Neuronal stem cell (in vitro differentiated cells): Measurements from ENCODE around the gene SCFD2.

Experiments
- DNase-seq: peaks from one replicate; pipeline ENCODE4 v3.0.0-alpha.2; 2013; ENCODE audit warnings: low spot score
- H2AFZ ChIP-seq: one replicate; pipeline ENCODE4 v1.6.1; 2013; ENCODE audit warnings: mild to moderate bottlenecking, low read length, inconsistent platforms
- H2AK5ac ChIP-seq: 2 replicates; pipeline ENCODE4 v1.6.1; 2013; ENCODE audit warnings: low read depth, mild to moderate bottlenecking, inconsistent platforms, low read length, moderate library complexity, mixed read lengths
- H2BK120ac ChIP-seq: 2 replicates; pipeline ENCODE4 v1.6.1; 2013; ENCODE audit warnings: low read depth, mild to moderate bottlenecking, inconsistent platforms, low read length, moderate library complexity, mixed read lengths
- H2BK12ac ChIP-seq: one replicate; pipeline ENCODE4 v1.6.1; 2013; ENCODE audit warnings: low read length, inconsistent platforms
- H2BK15ac ChIP-seq: 2 replicates; pipeline ENCODE4 v1.6.1; 2013; ENCODE audit warnings: mild to moderate bottlenecking, low read length, inconsistent platforms, mixed read lengths
- H2BK5ac ChIP-seq: one replicate; pipeline ENCODE4 v1.6.1; 2013; ENCODE audit warnings: inconsistent platforms, mild to moderate bottlenecking, low read length, moderate library complexity
- H3K14ac ChIP-seq: one replicate; pipeline ENCODE4 v1.6.1; 2013; ENCODE audit warnings: low read length, inconsistent platforms
- H3K18ac ChIP-seq: 2 replicates; pipeline ENCODE4 v1.6.1; 2013; ENCODE audit warnings: low read length, inconsistent platforms
- H3K23ac ChIP-seq: 2 replicates; pipeline ENCODE4 v1.6.1; 2013; ENCODE audit warnings: low read depth, mild to moderate bottlenecking, mixed read lengths, low read length, inconsistent platforms; ENCODE audit not compliant: poor library complexity
- H3K27ac ChIP-seq: replicated peaks from 3 replicates; pipeline ENCODE4 v1.5.1; 2013; ENCODE audit warnings: low read length, inconsistent platforms
- H3K27me3 ChIP-seq, 3 experiments: 2 replicates each; pipeline ENCODE4 v1.6.1; 2013; ENCODE audit warnings: low read length in 3 of 3, mild to moderate bottlenecking in 2 of 3, inconsistent platforms in 1 of 3, low read depth in 1 of 3, mixed read lengths in 1 of 3, moderate library complexity in 1 of 3; ENCODE audit not compliant: control insufficient read depth in 3 of 3, insufficient read depth in 3 of 3
- H3K36me3 ChIP-seq, 2 donors: replicated peaks in 1 of 2; 2 replicates each; pipeline ENCODE4 v1.6.1; 2013; ENCODE audit warnings: low read length in 2 of 2; ENCODE audit not compliant: control insufficient read depth in 2 of 2, insufficient read depth in 2 of 2
- H3K4ac ChIP-seq: 2 replicates; pipeline ENCODE4 v1.6.1; 2013; ENCODE audit warnings: inconsistent platforms, mild to moderate bottlenecking, low read length, moderate library complexity
- H3K4me1 ChIP-seq, 2 donors: 1 replicate in 1 of 2; 2 replicates in 1 of 2; pipeline ENCODE4 v1.6.1; 2013; ENCODE audit warnings: low read length in 2 of 2, low read depth in 1 of 2; ENCODE audit not compliant: control insufficient read depth in 2 of 2, insufficient read depth in 1 of 2
- H3K4me2 ChIP-seq: one replicate; pipeline ENCODE4 v1.6.1; 2013; ENCODE audit warnings: mild to moderate bottlenecking, low read length, inconsistent platforms; ENCODE audit not compliant: insufficient read depth, poor library complexity, severe bottlenecking
- H3K4me3 ChIP-seq, 2 donors: 2 replicates each; pipeline ENCODE4 v1.5.1; 2013; ENCODE audit warnings: low read length in 2 of 2, mild to moderate bottlenecking in 2 of 2, inconsistent platforms in 1 of 2, moderate library complexity in 1 of 2
- H3K79me1 ChIP-seq: one replicate; pipeline ENCODE4 v1.6.1; 2013; ENCODE audit warnings: low read depth, mild to moderate bottlenecking, inconsistent platforms, low read length, moderate library complexity
- H3K9ac ChIP-seq: one replicate; pipeline ENCODE4 v1.6.1; 2013; ENCODE audit warnings: mild to moderate bottlenecking, low read depth, low read length, inconsistent platforms; ENCODE audit not compliant: poor library complexity
- H3K9me3 ChIP-seq, 2 donors: replicated peaks in 1 of 2; 2 replicates each; pipeline versions ENCODE3 to v1.6.1; 2013; ENCODE audit warnings: low read length in 2 of 2, mild to moderate bottlenecking in 2 of 2, inconsistent platforms in 1 of 2, low read depth in 1 of 2, mixed read lengths in 1 of 2, moderate library complexity in 1 of 2; ENCODE audit not compliant: control insufficient read depth in 2 of 2, insufficient read depth in 1 of 2
- H4K8ac ChIP-seq: one replicate; pipeline ENCODE4 v1.6.1; 2013; ENCODE audit warnings: low read depth, mild to moderate bottlenecking, inconsistent platforms, low read length, moderate library complexity
- H4K91ac ChIP-seq: one replicate; pipeline ENCODE4 v1.6.1; 2013; ENCODE audit warnings: low read length, low read depth, mild to moderate bottlenecking, inconsistent platforms; ENCODE audit not compliant: poor library complexity
- WGBS, 2 donors: extraction: QIAGEN DNeasy Blood & Tissue Kit; methylation state at CpG; one replicate each; pipeline ENCODE4 v1.1.7; 2013; ENCODE audit warnings: missing lambda C conversion rate in 2 of 2, mixed read lengths in 1 of 2; ENCODE audit not compliant: insufficient read length in 2 of 2, insufficient replicate concordance in 1 of 2; ENCODE audit errors: extremely low coverage in 2 of 2; 5-methylcytosine and 5-hydroxymethylcytosine counted together

SCFD2 gene

DNA sequence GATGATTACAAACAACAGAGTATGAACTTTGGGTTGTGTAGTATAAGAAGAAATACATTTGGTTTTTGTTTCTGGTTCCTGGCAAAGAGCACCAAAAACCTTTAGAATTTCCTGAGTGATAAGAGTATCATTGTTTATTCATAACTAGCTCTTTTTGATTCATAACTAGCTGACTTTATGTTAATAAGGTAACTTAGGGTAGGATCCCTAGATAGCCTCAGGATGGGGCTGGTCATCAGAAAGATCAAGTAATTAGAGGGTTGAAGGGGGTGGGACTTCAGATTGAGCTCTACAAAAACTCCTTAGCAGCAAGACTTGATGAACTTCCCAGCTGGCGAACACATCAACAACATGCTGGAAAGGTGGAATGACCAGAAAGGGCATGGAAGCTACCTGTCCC is 166.5 kb downstream of the SCFD2 start:
- no peak overlapping the region for H4K91ac ChIP-seq
- no peak overlapping the region for H3K14ac ChIP-seq
- no peak overlapping the region for H2BK15ac ChIP-seq
- H2AK5ac ChIP-seq, result no peak overlapping the region
- H3K9me3 ChIP-seq, result no peaks in the 10 kb centered on the region
- H2AFZ ChIP-seq, result no peak overlapping the region
- H3K4me2 ChIP-seq, result no peak overlapping the region
- H3K23ac ChIP-seq, result no peak overlapping the region
- H3K9ac ChIP-seq, result no peak overlapping the region
- H2BK5ac ChIP-seq, result no peak overlapping the region
- no CpG with 5 or more reads among the region's 1 CpG for WGBS, 2 donors
- H2BK120ac ChIP-seq, result no peak overlapping the region
- H4K8ac ChIP-seq, result no peak overlapping the region
- no peaks in the 10 kb centered on the region for H3K79me1 ChIP-seq
- H3K4me3 ChIP-seq, result no peak overlapping the region
- H3K36me3 ChIP-seq, result no peaks in the 10 kb centered on the region
- no peak overlapping the region for H2BK12ac ChIP-seq
- no peaks in the 10 kb centered on the region for H3K27me3 ChIP-seq
- no peak overlapping the region for H3K27ac ChIP-seq
- H3K4me1 ChIP-seq, result no peaks in the 10 kb centered on the region
- DNase-seq, result no peak
- H3K18ac ChIP-seq, result no peak overlapping the region
- no peak overlapping the region for H3K4ac ChIP-seq

GRCh38 chr4:53197772-53198142 is 168.1 kb downstream of the SCFD2 start:
- H2BK12ac ChIP-seq, result no peak overlapping the region
- no peak overlapping the region for H4K8ac ChIP-seq
- H3K9me3 ChIP-seq, result no peaks in the 10 kb centered on the region
- no peak overlapping the region for H3K4me3 ChIP-seq
- no peak overlapping the region for H2BK120ac ChIP-seq
- H3K4me1 ChIP-seq, result no peaks in the 10 kb centered on the region
- no peak overlapping the region for H3K27ac ChIP-seq
- H3K4me2 ChIP-seq, result no peak overlapping the region
- H4K91ac ChIP-seq, result no peak overlapping the region
- H3K79me1 ChIP-seq, result no peaks in the 10 kb centered on the region
- H3K14ac ChIP-seq, result no peak overlapping the region
- DNase-seq, result no peak
- no peaks in the 10 kb centered on the region for H3K27me3 ChIP-seq
- no peak overlapping the region for H3K4ac ChIP-seq
- H3K18ac ChIP-seq, result no peak overlapping the region
- no peak overlapping the region for H2AFZ ChIP-seq
- no peak overlapping the region for H3K23ac ChIP-seq
- no peak overlapping the region for H2BK15ac ChIP-seq
- H2AK5ac ChIP-seq, result no peak overlapping the region
- H3K36me3 ChIP-seq, result no peaks in the 10 kb centered on the region
- H2BK5ac ChIP-seq, result no peak overlapping the region
- WGBS, 2 donors, result no CpG with 5 or more reads among the region's 1 CpG
- no peak overlapping the region for H3K9ac ChIP-seq

DNA sequence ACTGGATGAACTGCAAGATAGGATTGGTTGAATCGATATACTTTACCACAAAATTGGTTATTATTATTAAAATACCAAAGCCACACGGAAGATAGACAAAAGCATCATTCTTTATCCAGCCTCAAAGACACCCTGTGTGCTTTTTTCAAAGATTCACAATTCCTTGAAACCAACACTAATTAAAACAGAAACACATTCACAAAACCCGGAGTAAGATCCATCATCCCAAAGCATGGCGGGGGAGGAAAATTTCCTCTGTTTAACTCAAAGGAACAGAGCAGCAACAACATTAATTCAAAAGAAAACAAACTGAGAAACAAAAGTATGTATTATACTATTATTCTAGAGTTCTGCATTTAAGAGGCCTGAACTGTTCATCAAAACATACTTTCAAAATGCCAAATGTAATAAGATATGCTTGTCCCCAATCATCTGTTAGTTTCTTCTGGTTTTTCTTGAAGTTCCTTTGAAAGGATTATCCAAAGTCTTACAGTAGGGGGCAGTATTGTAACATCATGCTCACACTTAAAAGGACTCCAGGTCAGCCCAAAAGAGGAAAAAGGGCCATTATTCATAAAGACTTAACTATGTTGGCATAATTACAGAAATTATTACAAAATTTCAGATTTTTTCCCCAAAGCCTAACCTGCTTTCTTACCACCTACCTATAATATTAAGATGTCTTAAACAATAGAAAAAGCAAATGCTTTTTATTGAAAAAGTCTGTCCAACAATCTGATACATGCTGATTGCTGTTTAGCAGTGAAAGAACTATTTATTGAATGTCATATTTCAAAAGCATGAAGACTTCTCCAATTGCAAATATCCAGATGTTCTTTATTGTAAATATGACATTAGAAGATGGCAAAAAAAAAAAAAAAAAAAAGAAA is 168.7 kb downstream of the SCFD2 start:
- Histone ChIP-seq H3K4me1 (no peaks in the 10 kb centered on the region), H3K27me3 (no peaks in the 10 kb centered on the region), H3K27ac (no peak overlapping the region), H4K8ac (no peak overlapping the region), H3K18ac (no peak overlapping the region), H3K9ac (no peak overlapping the region), H3K4ac (no peak overlapping the region), H2BK120ac (no peak overlapping the region), H3K79me1 (no peaks in the 10 kb centered on the region), H2BK12ac (no peak overlapping the region), H4K91ac (no peak overlapping the region), H2BK15ac (no peak overlapping the region), H3K36me3 (no peaks in the 10 kb centered on the region), H3K14ac (no peak overlapping the region), H3K4me3 (no peak overlapping the region), H2AFZ (no peak overlapping the region), H3K4me2 (no peak overlapping the region), H2AK5ac (no peak overlapping the region), H3K9me3 (no peaks in the 10 kb centered on the region), H2BK5ac (no peak overlapping the region), H3K23ac (no peak overlapping the region)
- peak; percentile 74 for DNase-seq
- WGBS, 2 donors, result no CpG with 5 or more reads among the region's 4 CpGs

GRCh38 chr4:53195815-53196661 is 169.8 kb downstream of the SCFD2 start:
- Histone ChIP-seq H3K4ac (no peak overlapping the region), H2AFZ (no peak overlapping the region), H3K27me3 (no peaks in the 10 kb centered on the region), H3K4me1 (no peaks in the 10 kb centered on the region), H2BK120ac (no peak overlapping the region), H4K91ac (no peak overlapping the region), H3K4me2 (no peak overlapping the region), H3K14ac (no peak overlapping the region), H4K8ac (no peak overlapping the region), H3K4me3 (no peak overlapping the region), H3K36me3 (no peaks in the 10 kb centered on the region), H3K79me1 (no peaks in the 10 kb centered on the region), H3K9ac (no peak overlapping the region), H2AK5ac (no peak overlapping the region), H3K18ac (no peak overlapping the region), H3K9me3 (no peaks in the 10 kb centered on the region), H2BK5ac (no peak overlapping the region), H3K27ac (no peak overlapping the region), H2BK12ac (no peak overlapping the region), H2BK15ac (no peak overlapping the region), H3K23ac (no peak overlapping the region)
- no CpG with 5 or more reads among the region's 7 CpGs for WGBS, 2 donors
- DNase-seq, result no peak
